ENCODE results near the gene PAXIP1. TPM values are rescaled to one million over a fixed set of nuclear protein-coding genes. Genes with fewer than 3 reads are reported as not detected.
"Not testable (repeated sequence)": the region's sequence is repeated elsewhere in the genome, so short reads cannot be mapped to it uniquely, and the experiment has no call there.

PAXIP1 gene
- total RNA-seq, 1 experiment from 2014 or later: 13.7 TPM

GRCh38 chr7:154942691-154943090, 60.2 kb downstream of the PAXIP1 start:
- no peak overlapping the region for H3K27ac Mint-ChIP-seq (ENCODE audit: low read depth, unreplicated experiment)
- H3K27me3 Mint-ChIP-seq (ENCODE audit: insufficient read depth, unreplicated experiment): no peaks in the 10 kb centered on the region
- H3K4me3 Mint-ChIP-seq (ENCODE audit: unreplicated experiment): no peak overlapping the region
- no peak for DNase-seq (ENCODE audit: unreplicated experiment)
- ChIA-PET CTCF (interaction anchor here (0.6 to 2.8 kb wide), 5 partner anchors 10 to 402 kb away, joined by 3 to 18 read pairs (median 3); no protein-coding TSS in a partner anchor), POLR2A (interaction anchor here (0.8 to 2.0 kb wide), 2 partner anchors 10 to 14 kb away, joined by 3 to 9 read pairs; no protein-coding TSS in a partner anchor)
- intact Hi-C loops (cut with micrococcal nuclease): no loop called here
- no TSS peak for BruUV-seq (replicated peaks)
- H3K36me3 Mint-ChIP-seq (ENCODE audit: insufficient read depth, unreplicated experiment): peaks cover 57% of the 10 kb centered on the region
- H3K9me3 Mint-ChIP-seq (ENCODE audit: unreplicated experiment): no peaks in the 10 kb centered on the region
- no peak for TF ChIP-seq CTCF (IDR thresholded peaks at IDR 0.05; ENCODE audit: unreplicated experiment)
- no peaks in the 10 kb centered on the region for H3K4me1 Mint-ChIP-seq (ENCODE audit: insufficient read depth, unreplicated experiment)

- no peak for TF ChIP-seq CTCF (IDR thresholded peaks at IDR 0.05; ENCODE audit: unreplicated experiment)
- H3K4me3 Mint-ChIP-seq (ENCODE audit: unreplicated experiment): no peak overlapping the region
- ChIA-PET CTCF (interaction anchor here (1.1 kb wide), 1 partner anchor 11 kb away, joined by 6 read pairs; no protein-coding TSS in a partner anchor), POLR2A (no interaction called here)
- H3K9me3 Mint-ChIP-seq (ENCODE audit: unreplicated experiment): peaks cover 8% of the 10 kb centered on the region
- peaks cover 14% of the 10 kb centered on the region for H3K36me3 Mint-ChIP-seq (ENCODE audit: insufficient read depth, unreplicated experiment)
- H3K27me3 Mint-ChIP-seq (ENCODE audit: insufficient read depth, unreplicated experiment): no peaks in the 10 kb centered on the region
- no peak overlapping the region for H3K27ac Mint-ChIP-seq (ENCODE audit: low read depth, unreplicated experiment)
- no peak for DNase-seq (ENCODE audit: unreplicated experiment)
- no TSS peak for BruUV-seq (replicated peaks)
- H3K4me1 Mint-ChIP-seq (ENCODE audit: insufficient read depth, unreplicated experiment): no peaks in the 10 kb centered on the region
- intact Hi-C loops (cut with micrococcal nuclease): no loop called here
These were observed 65.1 kb downstream of the PAXIP1 start for GRCh38 chr7:154937837-154938236.

GRCh38 chr7:154934353-154934952, 68.5 kb downstream of the PAXIP1 start:
- H3K4me1 Mint-ChIP-seq (ENCODE audit: insufficient read depth, unreplicated experiment); POLR2A ChIA-PET; DNase-seq (ENCODE audit: unreplicated experiment); BruUV-seq (replicated peaks); H3K27ac Mint-ChIP-seq (ENCODE audit: low read depth, unreplicated experiment); H3K4me3 Mint-ChIP-seq (ENCODE audit: unreplicated experiment); H3K27me3 Mint-ChIP-seq (ENCODE audit: insufficient read depth, unreplicated experiment); H3K36me3 Mint-ChIP-seq (ENCODE audit: insufficient read depth, unreplicated experiment); H3K9me3 Mint-ChIP-seq (ENCODE audit: unreplicated experiment); intact Hi-C loops (cut with micrococcal nuclease): not testable (repeated sequence)
- CTCF ChIA-PET: interaction anchor here (0.9 kb wide), 1 partner anchor 21 kb away, joined by 3 read pairs; no protein-coding TSS in a partner anchor

GRCh38 chr7:154931906-154932305, 71.0 kb downstream of the PAXIP1 start:
- no peak for DNase-seq (ENCODE audit: unreplicated experiment)
- TF ChIP-seq CTCF (IDR thresholded peaks at IDR 0.05; ENCODE audit: unreplicated experiment): no peak
- Mint-ChIP-seq H3K9me3 (ENCODE audit: unreplicated experiment) (peaks cover 8% of the 10 kb centered on the region), H3K4me3 (ENCODE audit: unreplicated experiment) (no peak overlapping the region), H3K27ac (ENCODE audit: low read depth, unreplicated experiment) (no peak overlapping the region), H3K27me3 (ENCODE audit: insufficient read depth, unreplicated experiment) (no peaks in the 10 kb centered on the region), H3K36me3 (ENCODE audit: insufficient read depth, unreplicated experiment) (no peaks in the 10 kb centered on the region), H3K4me1 (ENCODE audit: insufficient read depth, unreplicated experiment) (peaks cover 5% of the 10 kb centered on the region)
- intact Hi-C loops (cut with micrococcal nuclease): no loop called here
- ChIA-PET POLR2A (interaction anchor here (0.6 kb wide), 1 partner anchor 1795 kb away, joined by 3 read pairs; no protein-coding TSS in a partner anchor), CTCF (interaction anchor here (1.6 kb wide), 1 partner anchor 18 kb away, joined by 4 read pairs; no protein-coding TSS in a partner anchor)
- BruUV-seq (replicated peaks): no TSS peak

All from MCF 10A (cell line).